CD4-positive, alpha-beta T cell treated with Interleukin-1 beta for 1 hour (primary cell): ENCODE results near the gene KRT34.
"Not testable (repeated sequence)": the region's sequence is repeated elsewhere in the genome, so short reads cannot be mapped to it uniquely, and the experiment has no call there.

Experiments
- DNase-seq, 2 donors: peaks; one replicate each; pipeline ENCODE4 v3.0.0-alpha.2; 2020 to 2022

KRT34 gene

GRCh38 chr17:41381943-41382342, at the start of gene KRT34:
TSS of gene KRT34 (minus strand) at chr17:41382306. CDS start at chr17:41382246, 60 bp downstream.
- not testable (repeated sequence) for DNase-seq

GRCh38 chr17:41430376-41430775, 48.3 kb upstream of the KRT34 start:
- DNase-seq = not testable (repeated sequence)

- no peak for DNase-seq
These were observed 47.6 kb upstream of the KRT34 start for GRCh38 chr17:41429667-41430066.

GRCh38 chr17:41428591-41429291, 46.6 kb upstream of the KRT34 start:
- no peak for DNase-seq

GRCh38 chr17:41424111-41424635, 42.1 kb upstream of the KRT34 start, which contains the start of gene KRT37:
TSS of gene KRT37 (minus strand) at chr17:41424585. CDS start at chr17:41424523, 62 bp downstream.
- no peak for DNase-seq

GRCh38 chr17:41422586-41422985, 40.5 kb upstream of the KRT34 start:
- DNase-seq = not testable (repeated sequence)

GRCh38 chr17:41421617-41422016, 39.5 kb upstream of the KRT34 start:
- no peak for DNase-seq

GRCh38 chr17:41421116-41421515, 39.0 kb upstream of the KRT34 start:
- DNase-seq = no peak

GRCh38 chr17:41420134-41420533, 38.0 kb upstream of the KRT34 start:
- no peak for DNase-seq

- no peak for DNase-seq
These were observed 37.6 kb upstream of the KRT34 start for GRCh38 chr17:41419716-41420115.

- DNase-seq = no peak
These were observed 36.2 kb upstream of the KRT34 start for GRCh38 chr17:41418116-41418860.

- no peak for DNase-seq
These were observed 35.5 kb upstream of the KRT34 start for GRCh38 chr17:41417576-41418015.

- no peak for DNase-seq
These were observed 35.0 kb upstream of the KRT34 start for GRCh38 chr17:41417127-41417526.

GRCh38 chr17:41416479-41416878, 34.4 kb upstream of the KRT34 start:
- no peak for DNase-seq

GRCh38 chr17:41415833-41416335, 33.8 kb upstream of the KRT34 start:
- no peak for DNase-seq

- no peak for DNase-seq
These were observed 33.3 kb upstream of the KRT34 start for GRCh38 chr17:41415411-41415810.

GRCh38 chr17:41413982-41414381, 31.9 kb upstream of the KRT34 start:
- no peak for DNase-seq

- DNase-seq = no peak
These were observed 31.3 kb upstream of the KRT34 start for GRCh38 chr17:41413353-41413957.

GRCh38 chr17:41411072-41411840, 29.1 kb upstream of the KRT34 start:
- DNase-seq = no peak

- DNase-seq = no peak
These were observed 25.1 kb upstream of the KRT34 start for GRCh38 chr17:41407226-41407625.

GRCh38 chr17:41406205-41406604, 24.1 kb upstream of the KRT34 start:
- DNase-seq = no peak

GRCh38 chr17:41404024-41404671, 22.0 kb upstream of the KRT34 start:
- DNase-seq = peak in 1 of 2 donors; percentile 22
